K562 (cell line): ENCODE data around the gene NFIC. TPM values are rescaled to one million over a fixed set of nuclear protein-coding genes. Genes with fewer than 3 reads are reported as not detected.

Source experiments
- ATAC-seq: fragments of 200-7000 bp; cut with Tn5 transposase; 3 replicates; pipeline ENCODE4 v1.9.1; 2020; ENCODE audit warnings: moderate library complexity
- BruUV-seq: library from RNA; stranded (reverse); fragments of 400-500 nt; replicated peaks from 2 replicates; lab custom pipeline; 2021; lab: Mats Ljungman, UMichigan
- CTCF ChIA-PET: fragments of 300-600 bp; formaldehyde crosslinking; extraction: SDS; loops from one replicate; lab custom pipeline; 2021; ENCODE audit warnings: low intra/inter-chr PET ratio; lab: Yijun Ruan, JAX
- POLR2A ChIA-PET: fragments of 300-600, 350-650 bp; sonication (Branson Sonifier 250); formaldehyde crosslinking; extraction: SDS; loops from one replicate; lab custom pipeline; 2021; ENCODE audit warnings: antibody characterized with exemption, inconsistent platforms; lab: Yijun Ruan, JAX
- DNase-seq, 4 experiments: peaks; one replicate each; pipeline versions ENCODE4 v3.0.0 to v3.0.0-alpha.2; 2011 to 2018; ENCODE audit warnings: low spot score in 3 of 4, mixed read lengths in 3 of 4; ENCODE audit errors: extremely low read depth in 1 of 4
- FAIRE-seq: peaks from 2 replicates; lab custom pipeline; 2011; peaks lifted over from hg19 to GRCh38; lab: Jason Lieb, UNC
- H2AFZ ChIP-seq: 2 replicates; pipeline ENCODE4 v1.6.0; 2011; ENCODE audit warnings: low read depth, low read length, control low read depth, inconsistent platforms
- H3K27ac ChIP-seq: fragments of 200-600 bp; 3 replicates; pipeline ENCODE4 v1.8.0; 2011; ENCODE audit warnings: low read depth, mild to moderate bottlenecking, control low read depth, inconsistent platforms, low read length, moderate library complexity, mixed read lengths; ENCODE audit errors: extremely low read depth
- H3K27me3 ChIP-seq, 2 experiments: fragments of 300-600 bp in 1 of 2; 2 replicates in 1 of 2; 3 replicates in 1 of 2; pipeline versions ENCODE4 v1.6.0 to v1.8.0; 2011; ENCODE audit warnings: inconsistent platforms in 2 of 2, low read length in 2 of 2, mild to moderate bottlenecking in 1 of 2, mixed read lengths in 1 of 2, moderate library complexity in 1 of 2; ENCODE audit not compliant: control insufficient read depth in 2 of 2, insufficient read depth in 2 of 2
- H3K36me3 ChIP-seq: fragments of 300-600 bp; 3 replicates; pipeline ENCODE4 v1.8.0; 2011; ENCODE audit warnings: mild to moderate bottlenecking, low read length, inconsistent platforms; ENCODE audit not compliant: control insufficient read depth, insufficient read depth
- H3K4me1 ChIP-seq, 2 experiments: fragments of 200-600 bp in 1 of 2; replicated peaks in 1 of 2; 2 replicates in 1 of 2; 3 replicates in 1 of 2; pipeline versions ENCODE4 v1.5.1 to v1.8.0; 2011; ENCODE audit warnings: inconsistent platforms in 2 of 2, low read length in 2 of 2, mild to moderate bottlenecking in 1 of 2, mixed read lengths in 1 of 2, moderate library complexity in 1 of 2; ENCODE audit not compliant: control insufficient read depth in 2 of 2, insufficient read depth in 2 of 2
- H3K4me2 ChIP-seq: 2 replicates; pipeline ENCODE4 v1.6.1; 2011; ENCODE audit warnings: low read length, control low read depth, inconsistent platforms, mixed read lengths; ENCODE audit not compliant: insufficient read depth
- H3K4me3 ChIP-seq: fragments of 200-600 bp; sonication (generic), shearing (Covaris generic); 2 replicates; pipeline ENCODE4 v1.5.1; 2016; ENCODE audit warnings: control low read depth, inconsistent platforms
- H3K79me2 ChIP-seq: fragments of 200-600 bp; 3 replicates; pipeline ENCODE4 v1.8.0; 2011; ENCODE audit warnings: low read length, inconsistent platforms; ENCODE audit not compliant: control insufficient read depth, insufficient read depth
- H3K9ac ChIP-seq, 2 experiments: 2 replicates each; pipeline versions ENCODE4 v1.6.0 to v1.6.1; 2011; ENCODE audit warnings: low read depth in 2 of 2, low read length in 2 of 2, control low read depth in 1 of 2, inconsistent platforms in 1 of 2, mild to moderate bottlenecking in 1 of 2, mixed read lengths in 1 of 2; ENCODE audit not compliant: insufficient read depth in 1 of 2
- H3K9me1 ChIP-seq: one replicate; pipeline ENCODE4 v1.6.0; 2011; ENCODE audit warnings: inconsistent platforms, mild to moderate bottlenecking, low read length, moderate library complexity; ENCODE audit not compliant: control insufficient read depth, insufficient read depth
- H3K9me3 ChIP-seq: replicated peaks from 2 replicates; pipeline ENCODE4 v1.5.1; 2011; ENCODE audit warnings: low read depth, low read length, inconsistent platforms; ENCODE audit not compliant: control insufficient read depth, insufficient read depth
- H4K20me1 ChIP-seq: replicated peaks from 2 replicates; pipeline ENCODE4 v1.6.1; 2011; ENCODE audit warnings: low read length, inconsistent platforms, mixed read lengths; ENCODE audit not compliant: control insufficient read depth, insufficient read depth
- ADNP ChIP-seq: fragments of 200-800 bp; sonication (Bioruptor generic); IDR thresholded peaks from 2 replicates; pipeline ENCODE4 v1.6.1; 2016; ENCODE audit warnings: missing genetic modification characterization, missing compliant biosample characterization
- BCOR ChIP-seq: fragments of 450-650 bp; IDR thresholded peaks from 2 replicates; pipeline ENCODE4 v1.6.1; 2016
- CHD4 ChIP-seq: fragments of 200-600 bp; sonication (generic); IDR thresholded peaks from 3 replicates; pipeline ENCODE4 v1.6.1; 2012; ENCODE audit warnings: low read depth, mild to moderate bottlenecking, mixed read lengths, low read length, inconsistent platforms; ENCODE audit not compliant: insufficient read depth, insufficient replicate concordance, poor library complexity, severe bottlenecking
- CTCFL ChIP-seq: IDR thresholded peaks from 2 replicates; pipeline ENCODE4 v1.6.1; 2011; ENCODE audit warnings: borderline replicate concordance, low read depth, mild to moderate bottlenecking, moderate library complexity, low read length; ENCODE audit not compliant: insufficient read depth, poor library complexity, severe bottlenecking
- EHMT2 ChIP-seq: fragments of 450-650 bp; IDR thresholded peaks from 2 replicates; pipeline ENCODE4 v1.6.1; 2018; ENCODE audit warnings: antibody characterized with exemption
- HDAC2 ChIP-seq: fragments of 450-650 bp; IDR thresholded peaks from 2 replicates; pipeline ENCODE4 v1.6.1; 2016; ENCODE audit warnings: mild to moderate bottlenecking
- KDM1A ChIP-seq, 2 experiments: fragments of 450-650 bp; IDR thresholded peaks; 2 replicates each; pipeline ENCODE4 v1.6.1; 2016; ENCODE audit warnings: mild to moderate bottlenecking in 2 of 2
- POLR2G ChIP-seq: fragments of 200-400 bp; formaldehyde crosslinking; IDR thresholded peaks from 2 replicates; pipeline ENCODE4 v1.6.1; 2017; ENCODE audit warnings: low read depth, mild to moderate bottlenecking, antibody characterized with exemption, low read length, moderate library complexity
- RBM22 ChIP-seq: fragments of 200-400 bp; formaldehyde crosslinking; IDR thresholded peaks from 2 replicates; pipeline ENCODE4 v1.6.1; 2018; ENCODE audit warnings: low read length, low read depth; ENCODE audit not compliant: poor library complexity, severe bottlenecking
- RBM25 ChIP-seq: fragments of 200-400 bp; formaldehyde crosslinking; IDR thresholded peaks from 2 replicates; pipeline ENCODE4 v1.6.1; 2018; ENCODE audit warnings: low read length, low read depth, moderate library complexity; ENCODE audit not compliant: severe bottlenecking
- SMARCA5 ChIP-seq: fragments of 450-650 bp; IDR thresholded peaks from 2 replicates; pipeline ENCODE4 v1.6.1; 2016
- ZFP36 ChIP-seq: fragments of 150-350 bp; IDR thresholded peaks from 2 replicates; pipeline ENCODE4 v1.6.1; 2018; ENCODE audit warnings: low read length, low read depth; ENCODE audit not compliant: partially characterized antibody
- ZKSCAN8 ChIP-seq: fragments of 200-800 bp; sonication (Bioruptor generic); IDR thresholded peaks from 2 replicates; pipeline ENCODE4 v1.6.1; 2016; ENCODE audit warnings: missing genetic modification characterization, missing compliant biosample characterization
- ZNF311 ChIP-seq: fragments of 250-450 bp; sonication (Bioruptor Pico); IDR thresholded peaks from 2 replicates; pipeline ENCODE4 v1.4.0; 2020; ENCODE audit warnings: mild to moderate bottlenecking, moderate library complexity
- WGBS: fragments of 100-300 bp; shearing (Covaris generic); methylation state at CpG from one replicate; pipeline ENCODE4 v1.1.6; 2016; ENCODE audit warnings: low coverage, mixed read lengths; ENCODE audit not compliant: insufficient coverage; ENCODE audit errors: missing lambda C conversion rate; 5-methylcytosine and 5-hydroxymethylcytosine counted together
- in situ Hi-C: fragments of 300-500 bp; cut with MboI; formaldehyde crosslinking; loops from 4 replicates; pipeline ENCODE4 v1.15.0; 2018; ENCODE audit warnings: inconsistent platforms, mixed read lengths
- intact Hi-C: fragments of 100-400 bp; cut with micrococcal nuclease; formaldehyde crosslinking; loops from 2 replicates; pipeline ENCODE4 v1.14.2; 2022
- polyA plus RNA-seq, 8 experiments: library from polyadenylated mRNA; depleted of rRNA in 4 of 8; stranded (reverse) in 5 of 8; unstranded in 3 of 8; fragments of >200 nt; fragmentation: Nextera tagmentation in 2 of 8; fragmentation: Illumina TruSeq in 1 of 8; extraction: Ambion mirVana in 2 of 8; extraction: Trizol in 1 of 8; gene quantifications; 2 replicates each; pipeline versions ENCODE4 v1.2.1 to v1.2.3, GENCODE V29; 2011 to 2014; ENCODE audit warnings: inconsistent platforms in 1 of 8, missing spikeins in 1 of 8
- total RNA-seq, 7 experiments: library from RNA; depleted of rRNA in 6 of 7; stranded (reverse); fragments of >200 nt in 6 of 7; fragmentation: Illumina TruSeq in 2 of 7; extraction: Trizol in 2 of 7; gene quantifications; 2 replicates each; pipeline versions ENCODE4 v1.2.1 to v1.2.3, GENCODE V29; 2011 to 2021; ENCODE audit warnings: low replicate concordance in 1 of 7

NFIC gene
- total and polyA plus RNA-seq, 9 of the 15 experiments (the other 6 are each of a cell fraction or from before 2014, with no cell fraction given): 0.71 to 62.1 (median 6.9) TPM

- no peaks in the 10 kb centered on the region for H3K9me3 ChIP-seq
- ChIA-PET POLR2A (interaction anchor here (1.1 to 1.2 kb wide), 3 partner anchors 20 to 165 kb away, joined by 3 to 6 read pairs (median 3); no protein-coding TSS in a partner anchor), CTCF (no interaction called here)
- intact Hi-C loops: no loop called here
- H3K9me1 ChIP-seq: peaks cover 3% of the 10 kb centered on the region
- no peaks in the 10 kb centered on the region for H3K27me3 ChIP-seq
- H4K20me1 ChIP-seq: peaks cover 35% of the 10 kb centered on the region
- BruUV-seq: no TSS peak
- H3K27ac ChIP-seq: no peak overlapping the region
- peak; percentile 99 for TF ChIP-seq ZKSCAN8 (CRISPR knock-in tag)
- 0 out of 2 replicates have a peak, but pooled peaks have one; percentile 31 for TF ChIP-seq HDAC2
- TF ChIP-seq RBM25: peak; percentile 28
- no peak for TF ChIP-seq CTCFL
- peak; percentile 35 for TF ChIP-seq CHD4
- peak; percentile 79 for TF ChIP-seq ADNP
- TF ChIP-seq ZFP36: peak; percentile 43
- no peak for TF ChIP-seq ZNF311 (CRISPR knock-in tag)
- peak; percentile 98 for TF ChIP-seq BCOR
- peak; percentile 49 for TF ChIP-seq POLR2G
- no peak for TF ChIP-seq EHMT2
- TF ChIP-seq RBM22: peak; percentile 29
- peak; percentile 73 for TF ChIP-seq SMARCA5
- TF ChIP-seq KDM1A (IDR thresholded peaks at IDR 0.05): peak in 1 of 2 experiments; percentile 37; a peak in 1 of 4 replicates
- H3K36me3 ChIP-seq: peaks cover 62% of the 10 kb centered on the region; the same call in 2 of the 3 replicates
- H3K79me2 ChIP-seq: peaks cover 91% of the 10 kb centered on the region
- H3K4me1 ChIP-seq: peaks cover 3 to 41% of the 10 kb centered on the region in 2 experiments; a peak in 4 of 5 replicates
- in situ Hi-C loops: no loop called here
- H2AFZ ChIP-seq: no peak overlapping the region
- H3K4me2 ChIP-seq: no peak overlapping the region
- no peak for ATAC-seq
- no peak for DNase-seq
- WGBS: 95% methylated on average over 23 of the region's 31 CpGs
- H3K4me3 ChIP-seq: no peak overlapping the region
- H3K9ac ChIP-seq: peak overlapping the region in 1 of 2 experiments; percentile 18; a peak in 1 of 4 replicates
- FAIRE-seq: no peak
Measured at GRCh38 chr19:3398114-3398899, 31.9 kb downstream of the NFIC start.
